Hypothalamus (tissue), 51 donors: ENCODE results near the gene SVBP.
A peak's percentile ranks its signal among the peaks of the same experiment; 100 is the strongest.
"Not testable (repeated sequence)": the region's sequence is repeated elsewhere in the genome, so short reads cannot be mapped to it uniquely, and the experiment has no call there.

Experiments used
- DNase-seq, 51 donors: peaks; one replicate each; lab custom pipeline; 2025; lab: John Stamatoyannopoulos, UW

The SVBP gene

DNA sequence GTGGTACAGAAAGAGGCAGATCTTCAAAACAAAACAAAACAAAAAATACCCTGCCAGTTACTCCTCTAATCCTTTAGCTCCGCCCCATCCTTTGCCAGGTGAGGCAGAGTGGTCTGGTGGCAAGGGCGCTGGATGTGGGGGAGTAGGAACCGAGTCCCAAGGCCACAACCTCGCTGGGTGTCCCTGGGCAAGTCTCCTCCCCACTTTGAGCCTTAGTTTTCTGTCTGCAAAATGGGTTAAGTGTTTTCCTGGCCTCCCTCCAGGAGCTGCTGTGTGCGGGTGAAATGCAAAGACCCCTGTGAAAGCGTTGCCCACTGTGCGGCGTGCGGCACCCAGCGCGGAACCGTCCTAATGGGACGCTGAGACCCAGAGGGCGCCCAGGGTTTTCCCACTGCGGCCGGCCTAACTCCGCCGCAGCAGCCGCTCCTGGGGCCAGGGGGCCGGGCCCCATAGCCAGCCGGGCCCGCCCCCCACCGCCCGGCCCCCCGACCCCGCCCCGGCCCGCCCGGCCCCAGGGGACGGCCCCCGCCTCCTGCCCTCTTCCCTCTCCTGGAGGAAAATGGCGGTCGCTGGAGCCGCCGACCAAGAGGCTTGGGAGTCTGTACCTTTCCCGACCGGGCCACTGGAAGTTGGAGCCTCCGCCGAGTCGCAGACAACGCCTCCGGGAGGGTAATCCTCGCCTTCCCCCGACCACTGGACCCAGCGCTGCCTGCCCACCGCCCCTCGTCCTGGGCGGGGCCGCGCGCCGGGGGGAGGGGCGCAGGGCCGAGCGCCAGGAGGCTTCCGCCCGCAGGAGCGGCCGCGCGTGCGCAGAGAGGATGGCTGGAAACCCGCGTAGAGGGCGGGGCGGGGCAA is at the start of gene SVBP, which contains the start of gene ERMAP:
TSS of gene SVBP (minus strand) at position 813 of the 855 bp plus-strand sequence. CDS start 853 bp downstream, outside the sequence.
TSS of gene ERMAP (plus strand) at position 538 of the 855 bp plus-strand sequence. CDS start 13,327 bp downstream, outside the sequence.
- DNase-seq = peak; percentile 71 to 99 (median 89)

DNA sequence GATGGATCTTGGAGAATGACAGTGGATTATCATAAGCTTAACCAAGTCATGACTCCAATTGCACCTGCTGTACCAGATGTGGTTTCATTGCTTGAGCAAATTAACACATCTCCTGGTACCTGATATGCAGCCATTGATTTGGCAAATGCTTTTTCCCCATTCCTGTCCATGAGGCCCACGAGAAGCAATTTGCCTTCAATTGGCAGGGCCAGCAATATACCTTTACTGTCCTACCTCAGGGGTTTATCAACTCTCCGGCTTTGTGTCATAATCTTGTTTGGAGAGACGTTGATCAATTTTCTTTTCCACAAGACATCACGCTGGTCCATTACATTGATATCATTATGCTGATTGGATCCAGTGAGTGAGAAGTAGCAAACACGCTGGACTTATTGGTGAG is 49.4 kb upstream of the SVBP start:
- DNase-seq = no peak

DNA sequence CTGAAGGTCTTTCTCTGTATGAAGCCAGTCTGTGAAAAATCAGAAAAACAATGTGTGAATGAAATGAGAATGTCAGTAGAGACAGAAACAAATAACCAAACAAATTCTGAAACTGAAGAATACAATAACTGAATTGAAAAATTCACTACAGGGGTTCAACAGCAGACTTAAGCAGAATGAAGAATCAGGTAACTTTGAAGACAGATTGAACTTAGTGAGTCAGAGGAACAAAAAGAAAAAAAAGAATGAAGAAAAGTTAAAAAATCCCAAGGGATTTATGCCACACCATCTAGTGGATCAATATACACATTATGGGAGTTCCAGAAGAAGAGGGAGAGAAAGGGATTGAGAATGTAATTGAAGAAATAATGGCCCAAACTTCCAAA is 43.8 kb upstream of the SVBP start:
- DNase-seq = no peak

- DNase-seq = no peak
Observed at GRCh38 chr1:42860339-42861013, 43.3 kb upstream of the SVBP start.

DNA sequence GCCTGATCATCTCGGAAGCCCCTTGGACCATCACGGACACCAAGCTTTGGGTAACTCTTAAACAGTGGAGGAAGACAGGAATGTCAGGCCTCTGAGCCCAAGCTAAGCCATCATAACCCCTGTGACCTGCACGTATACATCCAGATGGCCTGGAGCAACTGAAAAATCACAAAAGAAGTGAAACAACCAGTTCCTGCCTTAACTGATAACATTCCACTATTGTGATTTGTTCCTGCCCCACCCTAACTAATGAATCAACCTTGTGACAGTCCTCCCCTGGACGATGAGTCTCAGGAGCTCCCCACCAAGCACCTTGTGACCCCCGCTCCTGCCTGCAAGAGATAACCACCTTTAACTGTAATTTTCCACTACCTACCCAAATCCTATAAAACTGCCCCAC is 42.2 kb upstream of the SVBP start:
- DNase-seq = not testable (repeated sequence)

DNA sequence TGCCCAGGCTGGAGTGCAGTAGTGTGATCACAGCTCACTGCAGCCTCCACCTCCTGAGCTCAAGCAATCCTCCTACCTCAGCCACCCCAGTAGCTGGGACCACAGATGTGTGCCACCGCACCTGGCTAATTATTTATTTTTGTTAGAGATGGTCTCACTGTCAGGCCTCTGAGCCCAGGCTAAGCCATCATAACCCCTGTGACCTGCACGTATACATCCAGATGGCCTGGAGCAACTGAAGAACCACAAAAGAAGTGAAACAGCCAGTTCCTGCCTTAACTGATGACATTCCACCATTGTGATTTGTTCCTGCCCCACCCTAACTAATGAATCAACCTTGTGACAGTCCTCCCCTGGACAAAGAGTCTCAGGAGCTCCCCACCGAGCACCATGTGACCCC is 39.4 kb upstream of the SVBP start:
- not testable (repeated sequence) for DNase-seq

DNA sequence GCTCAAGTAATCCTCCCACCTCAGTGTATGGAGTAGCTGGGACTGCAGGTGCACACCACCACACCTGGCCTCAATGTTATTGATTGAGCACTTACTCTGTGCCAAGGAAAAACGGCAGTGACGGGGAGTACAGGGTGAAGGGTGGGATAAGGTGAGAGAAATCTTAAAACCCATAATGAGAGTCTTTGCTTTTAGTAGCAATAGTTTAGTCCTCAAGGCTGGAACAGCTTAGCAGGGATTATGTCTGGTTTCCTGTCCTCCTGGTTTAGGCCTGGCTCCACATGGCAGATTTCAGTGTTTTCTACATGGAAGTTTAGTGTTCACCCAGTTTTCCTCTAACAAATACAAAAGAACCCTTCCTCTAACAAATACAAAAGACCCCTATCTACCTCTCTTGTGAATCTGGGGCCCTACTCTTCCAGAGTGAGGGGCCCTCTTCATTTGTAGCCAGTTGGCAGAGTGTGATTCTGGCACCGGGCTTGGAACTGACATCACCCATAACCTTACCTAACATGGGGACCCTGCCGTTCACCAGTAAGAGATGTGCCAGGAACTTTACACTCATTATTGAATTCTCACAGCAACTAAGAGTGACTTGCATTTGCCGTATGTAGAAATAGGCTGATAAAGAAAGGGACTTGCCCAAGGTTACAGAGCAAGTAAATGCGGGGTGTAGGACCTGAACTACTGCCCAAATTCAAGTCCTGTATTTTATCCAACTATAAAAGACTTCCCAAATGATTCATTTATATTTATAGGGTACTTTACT is 36.1 kb upstream of the SVBP start:
- no peak for DNase-seq

GRCh38 chr1:42852608-42852980 is 35.4 kb upstream of the SVBP start:
- DNase-seq = no peak

GRCh38 chr1:42851960-42852607 is 34.9 kb upstream of the SVBP start:
- DNase-seq = no peak

DNA sequence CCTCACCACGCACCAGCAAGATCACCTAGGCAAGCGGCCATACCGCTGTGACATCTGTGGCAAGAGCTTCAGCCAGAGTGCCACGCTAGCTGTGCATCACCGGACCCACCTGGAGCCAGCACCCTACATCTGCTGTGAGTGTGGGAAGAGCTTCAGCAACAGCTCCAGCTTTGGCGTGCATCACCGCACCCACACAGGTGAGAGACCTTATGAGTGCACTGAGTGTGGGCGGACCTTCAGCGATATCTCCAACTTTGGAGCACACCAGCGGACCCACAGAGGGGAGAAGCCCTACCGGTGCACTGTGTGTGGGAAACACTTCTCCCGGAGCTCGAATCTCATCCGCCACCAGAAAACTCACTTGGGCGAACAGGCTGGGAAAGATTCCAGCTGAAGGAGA is 34.2 kb upstream of the SVBP start:
- no peak for DNase-seq

DNA sequence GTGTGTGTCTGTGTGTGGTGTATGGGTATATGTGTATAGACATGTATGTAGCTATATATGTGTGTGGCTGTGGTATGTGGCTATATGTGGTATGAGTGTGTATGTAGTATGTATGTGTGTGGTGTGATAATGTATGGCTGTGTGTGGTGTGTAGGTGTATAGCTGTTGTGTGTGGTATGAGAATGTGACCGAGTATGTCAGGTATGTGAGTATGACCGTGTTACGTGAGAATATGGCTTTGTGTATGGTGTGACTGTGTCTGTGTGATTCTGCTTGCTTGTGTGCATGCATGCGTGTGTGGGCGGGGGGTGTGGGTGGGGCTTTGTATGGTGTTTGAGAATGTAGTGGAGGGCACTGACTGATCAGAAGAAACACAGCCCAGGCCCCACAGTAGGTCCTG is 32.7 kb upstream of the SVBP start:
- no peak for DNase-seq

DNA sequence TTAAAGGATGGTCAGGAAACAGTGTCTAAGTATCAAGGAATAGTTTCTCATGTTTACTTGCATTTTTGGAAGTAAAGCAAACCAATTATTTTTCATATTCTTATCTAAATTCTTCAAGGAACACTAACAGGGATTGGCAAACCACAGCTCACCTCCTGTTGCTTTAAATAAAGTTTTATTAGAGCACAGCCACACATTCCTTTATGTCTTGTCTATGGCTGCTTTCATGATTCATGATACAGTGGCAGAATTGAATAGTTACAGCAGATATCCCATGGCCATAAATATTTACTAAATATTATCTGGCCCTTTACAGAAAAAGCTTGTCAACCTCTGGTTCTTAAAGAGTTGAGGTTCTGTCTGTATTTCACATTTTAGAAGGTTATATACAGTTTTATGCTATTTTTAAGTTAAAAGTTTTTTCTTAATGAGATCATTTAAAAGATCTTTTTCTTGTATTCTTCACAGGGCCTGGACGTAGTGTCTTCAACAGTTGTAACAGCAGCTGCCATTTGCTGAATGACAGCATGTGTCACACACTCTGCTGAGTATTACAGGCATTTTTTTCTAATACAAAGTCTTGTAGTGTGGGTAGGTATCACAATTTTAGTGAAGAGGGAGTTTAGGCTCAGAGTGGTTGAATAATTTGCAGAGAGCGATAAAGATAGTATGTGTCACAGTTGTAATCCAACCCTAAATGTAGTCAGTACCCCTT is 31.8 kb upstream of the SVBP start:
- DNase-seq = no peak

GRCh38 chr1:42847721-42848460 is 30.7 kb upstream of the SVBP start:
- no peak for DNase-seq

DNA sequence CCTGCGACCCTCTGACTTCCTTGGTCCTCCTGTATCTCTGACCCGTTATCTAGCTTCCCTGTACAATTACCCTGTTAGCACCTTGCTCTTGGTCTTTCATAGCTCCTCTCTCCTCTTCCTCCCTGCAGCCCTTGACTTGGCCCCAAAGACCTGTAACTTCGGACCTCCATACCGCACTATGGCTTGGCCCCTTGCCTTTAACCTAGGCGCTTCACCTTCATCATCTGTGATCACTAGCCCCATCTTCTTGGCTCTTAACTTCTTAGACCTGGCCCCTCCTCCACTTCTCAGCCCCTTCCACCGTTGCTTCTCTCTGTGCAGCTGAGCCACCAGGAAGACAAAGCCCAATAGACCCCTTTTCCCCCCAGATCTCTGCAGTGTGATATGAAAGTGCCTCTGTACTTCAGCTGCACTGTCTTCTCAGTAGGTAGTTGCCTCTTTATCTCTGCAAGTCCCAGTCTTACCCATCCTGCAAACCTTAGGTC is 30.0 kb upstream of the SVBP start:
- no peak for DNase-seq

DNA sequence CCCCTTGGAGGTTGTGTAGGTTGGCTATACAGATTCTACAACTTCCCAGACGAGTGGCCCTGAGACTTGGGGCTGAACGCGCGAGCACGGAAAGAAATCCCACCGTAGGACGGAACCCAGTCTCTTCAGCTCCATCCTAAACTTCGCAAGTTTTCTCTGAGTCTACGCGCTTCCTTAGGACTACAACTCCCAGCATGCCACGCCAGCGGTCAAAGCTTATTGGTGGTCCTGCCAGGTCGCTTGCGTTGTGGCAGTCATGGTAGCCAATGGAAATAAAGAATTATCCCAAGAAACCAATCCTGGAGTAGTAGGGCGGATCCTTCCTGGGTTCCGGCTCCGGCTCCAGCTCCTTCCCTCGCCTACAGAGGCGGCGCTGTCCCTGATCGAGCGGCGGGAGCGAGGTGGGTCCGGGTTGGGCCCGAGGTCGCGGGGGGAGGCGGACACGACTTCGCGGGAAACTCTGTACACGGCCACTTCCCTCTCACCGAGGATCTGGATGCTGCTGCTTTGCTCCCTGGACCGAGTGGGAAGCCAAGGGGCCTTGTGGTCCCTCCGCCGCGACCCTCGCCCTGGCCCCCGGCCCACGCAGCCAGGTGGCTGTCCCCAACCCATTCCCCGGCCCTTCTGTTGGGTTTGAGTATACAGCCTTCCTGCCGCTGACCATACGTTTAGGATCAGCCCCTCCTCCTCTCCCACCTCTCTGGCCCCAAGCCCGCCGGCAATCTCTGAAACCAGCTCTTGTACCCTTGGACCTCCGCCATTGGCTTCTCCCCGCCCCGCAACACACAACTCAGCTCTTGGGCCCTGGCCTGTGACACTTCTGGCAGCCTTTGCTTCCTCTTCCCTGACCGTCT is 29.3 kb upstream of the SVBP start, which contains the start of gene ZNF691:
TSS of gene ZNF691 (plus strand) at position 357 of the 854 bp plus-strand sequence. CDS start 3,046 bp downstream, outside the sequence.
- DNase-seq = peak; percentile 34 to 97 (median 88)

GRCh38 chr1:42845866-42846256 is 28.7 kb upstream of the SVBP start:
- DNase-seq = no peak

GRCh38 chr1:42845193-42845592 is 28.0 kb upstream of the SVBP start:
- no peak for DNase-seq

DNA sequence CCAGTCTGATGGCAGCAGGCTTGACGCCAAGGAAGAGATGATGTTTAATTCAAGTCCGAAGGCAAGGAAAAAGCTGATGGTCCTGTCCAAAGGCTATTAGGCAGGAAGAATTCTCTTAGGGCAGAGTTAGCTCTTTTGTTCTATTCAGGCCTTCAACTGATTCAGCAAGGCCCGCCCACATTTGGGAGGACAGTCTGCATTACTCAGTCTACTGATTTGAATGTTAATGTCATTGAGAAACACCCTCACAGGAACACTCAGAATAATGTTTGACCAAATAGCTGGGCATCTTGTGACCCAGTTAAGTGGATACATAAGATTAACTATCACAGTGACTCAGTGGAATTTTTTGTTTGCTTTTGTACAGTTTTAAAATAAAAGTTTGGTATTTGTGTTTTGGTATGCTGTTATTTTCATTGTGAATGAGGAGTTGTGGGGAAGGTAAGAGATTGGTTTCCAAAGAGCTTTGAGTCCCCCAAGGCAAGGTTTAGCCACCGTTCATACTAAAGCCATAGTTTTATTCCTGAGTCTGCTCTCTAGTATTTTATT is 27.5 kb upstream of the SVBP start:
- DNase-seq = peak in 2 of 51 donors; percentile 4 to 28
